ENCODE measurements around the gene KATNAL1. TPM values are rescaled to one million over a fixed set of nuclear protein-coding genes. Genes with fewer than 3 reads are reported as not detected.

The KATNAL1 gene
- total RNA-seq (29.2 TPM), polyA plus RNA-seq (1 to 10 TPM; 5.1 to 6.9 (median 6.2) TPM)

DNA sequence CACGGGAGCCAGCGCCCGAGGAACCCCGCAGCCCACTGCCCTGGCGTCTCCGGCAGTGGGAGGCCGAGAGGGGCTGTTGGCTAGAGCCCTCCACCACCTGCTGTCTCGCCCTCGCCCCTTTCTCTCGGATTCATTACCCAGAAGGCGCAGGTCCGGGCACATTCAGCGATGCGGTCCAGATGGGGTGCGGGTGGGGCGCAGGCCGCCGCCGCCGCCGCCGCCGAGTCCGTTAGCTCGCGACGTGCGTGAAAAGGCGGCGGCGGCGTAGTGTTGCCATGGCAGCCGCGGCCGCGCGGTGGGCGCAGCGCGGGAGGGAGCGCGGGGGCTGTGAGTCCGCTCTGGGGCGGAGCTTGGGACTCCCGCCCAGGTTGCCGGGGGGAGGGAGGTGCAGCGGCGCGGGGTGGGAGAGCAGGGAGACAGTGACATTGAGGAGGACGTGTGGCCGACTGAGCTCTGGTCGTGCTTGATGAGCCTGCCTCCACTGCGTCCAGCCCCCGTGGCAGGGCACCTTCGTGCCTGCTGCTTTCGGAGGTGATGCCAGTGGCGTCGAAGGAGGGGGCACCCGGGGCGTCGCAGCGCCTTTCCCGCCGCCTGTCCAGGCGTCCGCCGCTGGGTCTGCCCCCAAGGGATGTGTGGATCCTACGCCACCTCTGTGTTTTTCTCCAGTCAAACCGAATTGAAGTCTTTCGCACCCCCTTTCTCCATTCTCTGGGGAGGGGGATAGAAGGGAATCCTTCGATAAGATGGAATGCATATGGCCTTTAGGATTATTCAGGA is at the start of gene KATNAL1:
Gene KATNAL1, minus strand, starts transcription at position 358 of the 777 bp plus-strand sequence. CDS start 23,774 bp downstream, outside the sequence.
- H3K27ac Mint-ChIP-seq = peak within 1 kb of the TSS in 2 of 3 donors; percentile 77 to 85
- H3K9me3 ChIP-seq (ENCODE audit: control insufficient read depth in 2 of 2, low read length in 2 of 2) = no peaks in the 10 kb centered on the region
- no peaks in the 10 kb centered on the region for H3K36me3 Mint-ChIP-seq
- peaks cover 22 to 44% (median 32%) of the 10 kb centered on the region in 4 donors for H3K4me1 Mint-ChIP-seq
- H3K36me3 ChIP-seq (ENCODE audit: control insufficient read depth, insufficient read depth, low read length) = no peaks in the 10 kb centered on the region
- peak within 1 kb of the TSS; percentile 79 for H3K27ac ChIP-seq (ENCODE audit: insufficient read depth, low read length, poor library complexity, severe bottlenecking)
- DNase-seq = peak in 2 of 3 donors; percentile 81 to 82
- no peaks in the 10 kb centered on the region for H3K9me3 Mint-ChIP-seq
- peak within 1 kb of the TSS in 3 of 4 donors; percentile 90 to 93 (median 92) for H3K4me3 Mint-ChIP-seq
- no peaks in the 10 kb centered on the region for H3K27me3 ChIP-seq (ENCODE audit: control insufficient read depth, insufficient read depth, low read length)
- peaks cover 27% of the 10 kb centered on the region for H3K4me1 ChIP-seq (ENCODE audit: control insufficient read depth, insufficient read depth, low read length, poor library complexity, severe bottlenecking)
- ATAC-seq (ENCODE audit: low read depth in 2 of 2) = peak; percentile 54 to 64
- no peaks in the 10 kb centered on the region for H3K27me3 Mint-ChIP-seq
- H3K4me3 ChIP-seq (ENCODE audit: low read depth, low read length) = peak within 1 kb of the TSS; percentile 78

DNA sequence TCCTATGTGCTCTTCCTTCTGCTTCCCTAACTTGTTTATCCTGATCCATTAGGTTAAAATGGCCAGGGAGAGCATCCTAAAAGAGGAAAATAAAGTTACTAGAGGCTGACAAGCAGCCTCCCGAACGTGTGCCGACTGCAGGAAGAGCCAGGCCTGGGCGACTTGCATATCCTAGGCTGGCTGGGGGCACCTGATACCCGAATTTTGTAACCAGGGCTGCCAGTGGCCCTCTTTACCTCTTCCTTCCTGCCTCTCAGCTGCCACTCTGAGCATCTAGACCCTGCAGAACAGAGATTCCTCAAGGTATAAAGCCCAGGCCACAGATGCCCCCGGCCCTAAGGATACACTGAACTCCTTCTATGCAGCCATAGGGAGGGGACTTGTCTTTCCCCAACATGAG is 48.5 kb upstream of the KATNAL1 start:
- ATAC-seq (ENCODE audit: low read depth in 2 of 2) (no peak), DNase-seq (no peak)
- peaks cover 4 to 7% of the 10 kb centered on the region in 2 experiments for H3K9me3 ChIP-seq (ENCODE audit: control insufficient read depth in 2 of 2, low read length in 2 of 2)
- peak overlapping the region in 1 of 4 donors; percentile 43 for H3K4me3 Mint-ChIP-seq
- no peaks in the 10 kb centered on the region for H3K4me1 ChIP-seq (ENCODE audit: control insufficient read depth, insufficient read depth, low read length, poor library complexity, severe bottlenecking)
- H3K4me3 ChIP-seq (ENCODE audit: low read depth, low read length) = no peak overlapping the region
- H3K4me1 Mint-ChIP-seq = peaks cover 0 to 25% (median 13%) of the 10 kb centered on the region in 4 donors
- H3K36me3 Mint-ChIP-seq = peaks cover 53% of the 10 kb centered on the region
- peaks cover 0 to 10% (median 2%) of the 10 kb centered on the region in 7 donors for H3K9me3 Mint-ChIP-seq
- no peaks in the 10 kb centered on the region for H3K27me3 ChIP-seq (ENCODE audit: control insufficient read depth, insufficient read depth, low read length)
- no peaks in the 10 kb centered on the region for H3K27me3 Mint-ChIP-seq
- H3K27ac ChIP-seq (ENCODE audit: insufficient read depth, low read length, poor library complexity, severe bottlenecking) = no peak overlapping the region
- H3K27ac Mint-ChIP-seq = peak overlapping the region in 2 of 3 donors; percentile 2 to 71
- H3K36me3 ChIP-seq (ENCODE audit: control insufficient read depth, insufficient read depth, low read length) = peaks cover 65% of the 10 kb centered on the region

DNA sequence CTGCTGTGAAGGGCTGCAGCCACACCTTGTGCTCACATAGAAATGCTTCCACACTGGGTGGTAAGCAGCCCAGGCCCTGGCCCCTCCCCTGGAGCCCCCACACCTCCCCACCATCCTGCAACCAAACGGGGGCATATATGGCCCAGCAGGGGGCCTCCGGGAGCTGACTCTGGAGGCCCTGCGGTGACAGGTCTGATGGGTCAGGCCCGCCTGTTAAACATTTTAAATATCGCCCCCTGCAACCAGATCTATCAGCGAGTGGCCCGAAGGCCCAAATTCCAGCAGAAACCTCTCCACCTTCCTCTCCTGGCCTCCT is 48.0 kb upstream of the KATNAL1 start:
- Histone ChIP-seq H3K4me1 (ENCODE audit: control insufficient read depth, insufficient read depth, low read length, poor library complexity, severe bottlenecking) (no peaks in the 10 kb centered on the region), H3K27me3 (ENCODE audit: control insufficient read depth, insufficient read depth, low read length) (no peaks in the 10 kb centered on the region), H3K4me3 (ENCODE audit: low read depth, low read length) (no peak overlapping the region), H3K27ac (ENCODE audit: insufficient read depth, low read length, poor library complexity, severe bottlenecking) (no peak overlapping the region), H3K36me3 (ENCODE audit: control insufficient read depth, insufficient read depth, low read length) (peaks cover 60% of the 10 kb centered on the region), H3K9me3 (ENCODE audit: control insufficient read depth in 2 of 2, low read length in 2 of 2) (peaks cover 4 to 7% of the 10 kb centered on the region in 2 experiments)
- peaks cover 0 to 25% (median 13%) of the 10 kb centered on the region in 4 donors for H3K4me1 Mint-ChIP-seq
- peak overlapping the region in 3 of 4 donors; percentile 43 to 48 (median 46) for H3K4me3 Mint-ChIP-seq
- H3K27ac Mint-ChIP-seq = peak overlapping the region in 1 of 3 donors; percentile 71
- H3K36me3 Mint-ChIP-seq = peaks cover 53% of the 10 kb centered on the region
- peaks cover 0 to 10% (median 2%) of the 10 kb centered on the region in 7 donors for H3K9me3 Mint-ChIP-seq
- peak in 1 of 3 donors; percentile 33 for DNase-seq
- H3K27me3 Mint-ChIP-seq = no peaks in the 10 kb centered on the region
- peak in 1 of 2 donors; percentile 34 for ATAC-seq (ENCODE audit: low read depth in 2 of 2)

DNA sequence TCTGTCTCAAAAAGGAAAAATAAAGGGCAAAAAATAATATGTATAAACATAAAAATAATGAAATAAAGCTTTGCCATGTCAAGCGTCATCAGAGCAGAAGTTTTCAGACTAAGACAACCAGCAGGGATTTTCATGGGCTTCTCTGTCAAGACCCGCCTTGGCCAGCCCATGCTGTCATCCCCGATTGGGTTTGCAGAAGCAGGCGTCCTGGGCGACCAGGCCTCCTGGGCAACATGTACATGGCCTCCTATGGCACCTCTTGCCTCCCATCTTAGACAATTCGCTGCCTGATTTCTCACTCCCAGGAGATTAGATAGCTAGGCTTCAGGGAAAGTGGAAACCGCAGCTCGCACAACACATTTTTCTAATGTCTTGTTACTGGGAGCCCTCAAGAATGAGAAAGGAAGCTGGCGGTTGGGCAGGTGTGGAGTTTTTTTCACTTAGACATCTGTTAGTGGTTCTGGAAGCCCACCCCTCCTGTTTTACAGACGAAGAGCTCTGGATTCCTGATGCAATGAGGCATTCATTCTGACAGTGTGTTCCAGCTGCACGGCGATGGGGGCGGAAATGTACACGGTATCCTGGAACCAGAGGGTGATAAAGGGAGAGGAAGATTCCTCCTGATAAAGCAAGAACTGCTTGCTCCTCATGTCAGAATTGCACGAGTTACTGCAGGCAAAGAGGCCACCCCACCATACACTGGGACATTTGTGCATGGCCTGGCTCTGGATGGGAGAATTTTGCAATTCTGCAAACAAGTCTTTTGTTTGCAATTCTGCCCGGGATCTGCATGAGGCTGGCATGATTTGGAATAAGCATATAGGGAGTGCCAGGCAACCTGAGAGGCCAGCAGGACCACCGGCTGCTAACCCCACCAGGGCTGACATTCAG is 47.4 kb upstream of the KATNAL1 start:
- H3K36me3 Mint-ChIP-seq = peaks cover 54% of the 10 kb centered on the region
- H3K9me3 Mint-ChIP-seq = peaks cover 0 to 10% (median 2%) of the 10 kb centered on the region in 7 donors
- peaks cover 0 to 27% (median 18%) of the 10 kb centered on the region in 4 donors for H3K4me1 Mint-ChIP-seq
- Histone ChIP-seq H3K27ac (ENCODE audit: insufficient read depth, low read length, poor library complexity, severe bottlenecking) (no peak overlapping the region), H3K4me3 (ENCODE audit: low read depth, low read length) (no peak overlapping the region), H3K9me3 (ENCODE audit: control insufficient read depth in 2 of 2, low read length in 2 of 2) (peaks cover 4 to 7% of the 10 kb centered on the region in 2 experiments), H3K27me3 (ENCODE audit: control insufficient read depth, insufficient read depth, low read length) (no peaks in the 10 kb centered on the region), H3K4me1 (ENCODE audit: control insufficient read depth, insufficient read depth, low read length, poor library complexity, severe bottlenecking) (no peaks in the 10 kb centered on the region), H3K36me3 (ENCODE audit: control insufficient read depth, insufficient read depth, low read length) (peaks cover 55% of the 10 kb centered on the region)
- ATAC-seq (ENCODE audit: low read depth in 2 of 2) (no peak), DNase-seq (no peak)
- peak overlapping the region in 2 of 3 donors; percentile 40 to 71 for H3K27ac Mint-ChIP-seq
- no peak overlapping the region for H3K4me3 Mint-ChIP-seq
- no peaks in the 10 kb centered on the region for H3K27me3 Mint-ChIP-seq

DNA sequence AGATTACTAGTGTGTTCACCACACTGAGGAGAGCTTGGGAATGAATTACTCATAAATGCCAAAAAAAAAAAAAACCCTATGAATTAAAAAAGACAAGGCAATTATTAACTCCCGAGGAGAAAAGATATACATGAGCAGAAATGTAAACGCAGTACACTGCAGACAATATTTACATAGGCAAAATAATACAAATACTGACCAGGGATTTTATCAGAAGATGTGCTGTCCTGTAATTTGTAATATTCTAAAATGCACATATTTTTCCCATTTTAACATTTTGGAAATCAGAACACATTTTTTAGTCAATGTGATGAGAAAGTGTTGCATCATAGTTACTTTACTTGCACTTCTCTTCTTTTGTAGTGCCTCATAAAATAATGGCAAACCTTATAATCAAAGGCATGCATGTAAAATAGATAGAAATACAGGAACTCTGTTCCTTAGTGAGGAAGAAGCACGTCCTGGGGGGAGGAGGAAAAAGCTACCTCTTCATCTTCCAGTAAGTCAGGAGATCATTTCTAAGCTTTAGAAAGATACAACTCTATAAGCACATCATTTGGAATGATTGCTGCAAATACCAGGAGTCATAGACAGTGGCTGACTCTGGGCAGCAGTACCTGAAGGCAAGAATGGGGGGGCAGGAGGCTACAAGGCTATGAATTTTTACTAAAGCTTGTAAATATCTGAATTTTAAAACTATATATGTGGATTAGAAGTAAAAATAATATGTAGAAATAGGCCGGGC is 46.3 kb upstream of the KATNAL1 start:
- H3K4me3 Mint-ChIP-seq = no peak overlapping the region
- peaks cover 0 to 10% (median 2%) of the 10 kb centered on the region in 7 donors for H3K9me3 Mint-ChIP-seq
- Histone ChIP-seq H3K27me3 (ENCODE audit: control insufficient read depth, insufficient read depth, low read length) (no peaks in the 10 kb centered on the region), H3K4me3 (ENCODE audit: low read depth, low read length) (no peak overlapping the region), H3K27ac (ENCODE audit: insufficient read depth, low read length, poor library complexity, severe bottlenecking) (no peak overlapping the region), H3K36me3 (ENCODE audit: control insufficient read depth, insufficient read depth, low read length) (peaks cover 47% of the 10 kb centered on the region), H3K4me1 (ENCODE audit: control insufficient read depth, insufficient read depth, low read length, poor library complexity, severe bottlenecking) (no peaks in the 10 kb centered on the region), H3K9me3 (ENCODE audit: control insufficient read depth in 2 of 2, low read length in 2 of 2) (peaks cover 4 to 7% of the 10 kb centered on the region in 2 experiments)
- no peaks in the 10 kb centered on the region for H3K27me3 Mint-ChIP-seq
- H3K4me1 Mint-ChIP-seq = peaks cover 0 to 33% (median 19%) of the 10 kb centered on the region in 4 donors
- DNase-seq (no peak), ATAC-seq (ENCODE audit: low read depth in 2 of 2) (no peak)
- H3K27ac Mint-ChIP-seq = peak overlapping the region in 2 of 3 donors; percentile 8 to 83
- H3K36me3 Mint-ChIP-seq = peaks cover 48% of the 10 kb centered on the region

DNA sequence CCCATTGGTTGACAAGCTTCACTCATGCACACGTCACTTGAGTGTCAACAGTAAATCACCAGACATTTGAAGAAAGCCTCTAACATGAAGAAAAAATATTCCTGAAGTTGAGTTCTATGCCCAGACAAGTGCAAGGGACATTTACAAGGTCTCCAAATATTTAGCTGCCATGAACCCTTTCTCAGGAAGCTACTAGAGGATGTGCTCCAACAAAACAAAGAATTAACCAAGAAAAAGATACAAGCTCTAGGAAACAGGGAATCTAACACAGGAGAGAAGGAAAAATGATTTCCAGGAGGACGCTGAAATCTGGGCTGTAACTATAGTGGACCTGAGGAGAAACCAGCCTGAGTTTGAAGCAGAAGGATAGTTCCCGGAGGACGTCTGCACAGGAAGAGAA is 45.7 kb upstream of the KATNAL1 start:
- Mint-ChIP-seq H3K9me3 (peaks cover 0 to 10% (median 2%) of the 10 kb centered on the region in 7 donors), H3K36me3 (peaks cover 42% of the 10 kb centered on the region), H3K27ac (peak overlapping the region in 1 of 3 donors; percentile 48), H3K4me1 (peaks cover 0 to 39% (median 23%) of the 10 kb centered on the region in 4 donors), H3K27me3 (no peaks in the 10 kb centered on the region), H3K4me3 (no peak overlapping the region)
- Histone ChIP-seq H3K27ac (ENCODE audit: insufficient read depth, low read length, poor library complexity, severe bottlenecking) (no peak overlapping the region), H3K4me1 (ENCODE audit: control insufficient read depth, insufficient read depth, low read length, poor library complexity, severe bottlenecking) (peaks cover 1% of the 10 kb centered on the region), H3K4me3 (ENCODE audit: low read depth, low read length) (no peak overlapping the region), H3K27me3 (ENCODE audit: control insufficient read depth, insufficient read depth, low read length) (no peaks in the 10 kb centered on the region), H3K36me3 (ENCODE audit: control insufficient read depth, insufficient read depth, low read length) (peaks cover 50% of the 10 kb centered on the region), H3K9me3 (ENCODE audit: control insufficient read depth in 2 of 2, low read length in 2 of 2) (peaks cover 4 to 7% of the 10 kb centered on the region in 2 experiments)
- DNase-seq = no peak
- ATAC-seq (ENCODE audit: low read depth in 2 of 2) = no peak

DNA sequence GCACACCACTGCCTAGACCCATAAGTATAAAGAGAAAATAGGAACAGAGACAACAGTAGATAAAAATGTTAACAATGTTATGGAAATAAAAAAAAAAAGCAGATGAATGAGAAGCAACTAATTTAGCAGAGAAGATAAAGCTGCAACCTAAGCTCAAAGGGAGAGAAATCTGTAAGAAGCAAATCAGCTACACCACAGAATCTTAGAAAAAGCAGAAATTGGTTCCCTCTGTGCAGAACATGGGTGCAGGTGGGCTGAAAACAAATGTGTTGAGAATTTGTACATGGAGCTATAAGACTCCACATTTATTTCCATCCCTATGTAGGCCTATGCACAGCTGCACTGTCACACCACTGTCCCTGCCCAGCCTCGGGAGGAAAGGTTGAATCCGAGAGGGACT is 44.8 kb upstream of the KATNAL1 start:
- H3K4me1 ChIP-seq (ENCODE audit: control insufficient read depth, insufficient read depth, low read length, poor library complexity, severe bottlenecking) = peaks cover 10% of the 10 kb centered on the region
- DNase-seq = no peak
- H3K9me3 ChIP-seq (ENCODE audit: control insufficient read depth in 2 of 2, low read length in 2 of 2) = peaks cover 4 to 7% of the 10 kb centered on the region in 2 experiments
- Mint-ChIP-seq H3K27ac (peak overlapping the region in 1 of 3 donors; percentile 52), H3K4me3 (no peak overlapping the region), H3K9me3 (peaks cover 0 to 10% (median 2%) of the 10 kb centered on the region in 7 donors), H3K4me1 (peaks cover 0 to 46% (median 29%) of the 10 kb centered on the region in 4 donors), H3K27me3 (peaks cover under 1% of the 10 kb centered on the region), H3K36me3 (peaks cover 37% of the 10 kb centered on the region)
- no peak for ATAC-seq (ENCODE audit: low read depth in 2 of 2)
- H3K4me3 ChIP-seq (ENCODE audit: low read depth, low read length) = no peak overlapping the region
- peaks cover 41% of the 10 kb centered on the region for H3K36me3 ChIP-seq (ENCODE audit: control insufficient read depth, insufficient read depth, low read length)
- H3K27me3 ChIP-seq (ENCODE audit: control insufficient read depth, insufficient read depth, low read length) = no peaks in the 10 kb centered on the region
- H3K27ac ChIP-seq (ENCODE audit: insufficient read depth, low read length, poor library complexity, severe bottlenecking) = no peak overlapping the region
